SHP77 (cell line): Measurements from ENCODE around the gene PI4K2B.
"Not testable (repeated sequence)": the region's sequence is repeated elsewhere in the genome, so short reads cannot be mapped to it uniquely, and the experiment has no call there.

Experiments used
- DNase-seq, 2 experiments: peaks; one replicate each; lab custom pipeline; 2025; lab: John Stamatoyannopoulos, UW

The PI4K2B gene

GRCh38 chr4:25242195-25242594 is 8.4 kb downstream of the PI4K2B start:
- DNase-seq, result not testable (repeated sequence)

- no peak for DNase-seq
These were observed 11.3 kb downstream of the PI4K2B start for GRCh38 chr4:25245181-25245580.

- no peak for DNase-seq
These were observed 13.1 kb downstream of the PI4K2B start for GRCh38 chr4:25246680-25247611.

GRCh38 chr4:25248875-25249274 is 15.0 kb downstream of the PI4K2B start:
- DNase-seq, result not testable (repeated sequence)

GRCh38 chr4:25249494-25249893 is 15.7 kb downstream of the PI4K2B start:
- not testable (repeated sequence) for DNase-seq

GRCh38 chr4:25252230-25253070 is 18.6 kb downstream of the PI4K2B start:
- DNase-seq, result no peak

- no peak for DNase-seq
These were observed 19.2 kb downstream of the PI4K2B start for GRCh38 chr4:25253071-25253445.

GRCh38 chr4:25253786-25254185 is 20.0 kb downstream of the PI4K2B start:
- not testable (repeated sequence) for DNase-seq

DNA sequence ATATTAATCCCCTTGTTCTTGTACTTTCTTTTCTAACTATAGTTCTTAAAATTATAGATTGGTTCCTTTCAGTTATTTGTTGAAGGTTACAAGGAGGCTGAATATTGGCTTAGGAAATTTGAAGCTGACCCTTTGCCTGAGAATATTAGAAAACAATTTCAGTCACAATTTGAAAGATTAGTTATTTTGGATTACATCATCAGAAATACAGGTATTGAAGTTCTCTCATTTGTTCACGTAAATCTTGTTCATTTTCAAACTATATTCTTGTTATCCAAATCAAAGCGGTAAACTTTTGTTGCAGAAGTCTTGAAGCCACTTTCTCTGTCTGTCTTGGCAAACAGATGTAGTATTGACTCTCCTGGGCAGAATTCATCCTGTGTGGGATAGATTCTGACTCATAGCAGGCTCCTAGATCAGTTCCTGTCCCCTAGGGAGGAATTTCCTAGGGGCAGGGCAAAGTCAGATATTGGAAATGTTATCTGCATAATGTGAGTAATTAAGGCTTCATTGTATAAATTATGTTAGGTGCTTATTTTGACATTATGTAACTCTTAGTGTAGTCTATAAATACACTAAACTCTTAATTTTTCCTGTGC is 25.2 kb downstream of the PI4K2B start:
- no peak for DNase-seq

DNA sequence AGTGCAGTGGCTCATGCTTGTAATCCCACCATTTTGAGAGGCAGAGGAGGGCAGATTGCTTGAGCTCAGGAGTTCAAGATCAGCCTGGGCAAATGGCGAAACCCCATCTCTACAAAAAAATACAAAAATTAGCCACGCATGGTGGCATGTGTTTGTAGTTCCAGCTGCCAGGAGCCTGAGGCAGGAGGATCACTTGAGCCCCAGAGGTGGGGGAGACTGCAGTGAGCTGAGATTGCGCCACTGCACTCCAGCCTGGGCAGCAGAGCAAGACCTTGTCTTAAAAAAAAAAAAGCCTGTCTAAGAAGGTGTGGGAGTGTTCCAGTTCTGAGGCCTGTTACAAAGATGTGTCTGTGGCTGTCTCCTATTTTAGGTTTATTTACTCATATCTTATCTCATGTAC is 38.0 kb downstream of the PI4K2B start:
- DNase-seq, result no peak

- no peak for DNase-seq
These were observed 46.4 kb downstream of the PI4K2B start for GRCh38 chr4:25280210-25280609.

DNA sequence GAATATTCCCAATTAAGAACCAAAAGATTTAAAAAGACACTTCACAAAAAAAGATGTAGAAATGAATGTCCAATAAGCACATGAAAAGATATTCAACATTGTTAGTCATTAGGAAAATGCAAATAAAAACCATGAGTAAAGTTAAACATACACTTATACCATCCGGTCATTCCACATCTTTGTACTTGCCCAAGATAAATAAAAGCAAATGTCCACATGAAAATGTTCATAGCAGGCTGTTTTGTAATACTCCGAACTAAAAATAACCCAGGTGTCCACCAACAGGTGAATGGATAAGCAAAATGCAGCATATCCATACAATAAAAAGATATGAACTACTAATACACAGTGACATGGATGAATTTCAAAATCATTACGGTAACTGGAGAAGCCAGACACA is 50.1 kb downstream of the PI4K2B start:
- DNase-seq, result no peak

GRCh38 chr4:25284466-25284865 is 50.6 kb downstream of the PI4K2B start:
- no peak for DNase-seq

DNA sequence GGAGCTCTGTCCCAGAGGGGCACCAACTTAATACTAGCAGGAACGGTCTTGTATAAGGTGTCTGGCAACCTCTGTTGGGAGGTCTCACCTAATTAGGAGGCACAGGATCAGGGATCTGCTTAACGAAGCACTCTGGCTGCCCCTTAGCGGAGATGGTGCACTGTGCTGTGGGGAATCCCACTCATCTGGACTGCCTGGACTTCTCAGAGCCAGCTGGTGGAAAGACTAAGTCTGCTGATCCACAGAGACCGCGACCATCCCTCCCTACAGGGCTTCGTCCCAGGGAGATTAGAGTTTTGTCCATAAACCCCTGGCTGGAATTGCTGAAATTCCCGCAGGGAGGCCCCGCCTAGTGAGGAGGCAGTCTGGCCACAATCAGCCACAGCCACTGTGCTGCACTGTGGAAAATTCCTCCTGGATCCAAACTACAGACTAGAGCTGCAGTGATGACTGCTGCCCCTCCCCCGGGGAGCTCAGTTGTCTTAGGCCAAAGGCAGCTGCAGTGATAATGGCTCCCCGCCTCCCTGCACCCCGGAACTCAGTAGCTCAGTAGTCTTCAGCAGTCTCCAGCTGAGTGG is 56.7 kb downstream of the PI4K2B start:
- DNase-seq, result no peak

DNA sequence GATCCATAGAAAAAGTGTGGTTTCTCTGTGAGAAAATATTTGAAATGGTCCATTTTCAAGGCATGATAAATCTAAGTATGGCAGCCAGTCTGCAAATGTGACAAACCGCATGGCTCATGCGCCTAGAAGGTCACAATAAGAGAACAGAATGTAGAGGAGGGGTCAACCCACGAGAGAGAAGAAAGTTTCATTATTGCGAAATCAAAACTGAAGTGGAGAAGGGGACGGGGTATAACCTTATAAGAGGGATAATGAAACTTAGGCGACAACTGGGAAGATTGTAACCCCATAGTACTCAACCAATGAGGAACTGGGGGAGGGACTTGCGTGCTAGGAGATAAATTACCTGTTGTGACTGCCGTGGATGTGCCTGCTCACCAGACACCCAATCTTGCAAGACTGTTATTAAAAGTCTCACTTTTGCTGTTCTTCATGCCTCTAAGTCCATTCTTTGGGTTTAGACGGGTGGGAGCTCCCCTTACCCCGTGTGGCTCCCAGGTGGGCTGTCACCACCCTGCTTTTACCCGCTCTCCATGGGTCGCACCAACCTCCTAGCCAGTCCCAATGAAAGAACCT is 57.4 kb downstream of the PI4K2B start:
- DNase-seq, result no peak

GRCh38 chr4:25297528-25298242 is 63.9 kb downstream of the PI4K2B start:
- DNase-seq, result no peak

- DNase-seq, result no peak
These were observed 65.8 kb downstream of the PI4K2B start for GRCh38 chr4:25299476-25300203.

DNA sequence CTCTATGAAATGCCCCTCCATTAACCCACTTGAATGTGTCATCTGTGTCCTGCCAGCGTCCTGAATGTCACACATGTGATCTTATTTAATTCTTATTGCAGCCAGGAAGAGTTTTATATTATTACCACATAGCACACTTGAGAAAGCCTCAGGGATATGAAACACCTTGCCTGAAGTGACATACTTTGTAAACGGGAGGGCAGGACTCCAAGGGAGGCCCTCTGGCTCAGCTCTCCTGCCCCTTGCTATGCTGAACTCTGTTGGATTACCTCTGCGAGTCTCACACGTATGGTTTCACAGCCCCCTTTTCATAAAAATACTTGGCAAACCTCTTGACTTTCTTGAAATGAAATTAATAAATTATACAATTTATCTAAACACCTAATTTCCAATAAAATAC is 67.6 kb downstream of the PI4K2B start:
- no peak for DNase-seq

DNA sequence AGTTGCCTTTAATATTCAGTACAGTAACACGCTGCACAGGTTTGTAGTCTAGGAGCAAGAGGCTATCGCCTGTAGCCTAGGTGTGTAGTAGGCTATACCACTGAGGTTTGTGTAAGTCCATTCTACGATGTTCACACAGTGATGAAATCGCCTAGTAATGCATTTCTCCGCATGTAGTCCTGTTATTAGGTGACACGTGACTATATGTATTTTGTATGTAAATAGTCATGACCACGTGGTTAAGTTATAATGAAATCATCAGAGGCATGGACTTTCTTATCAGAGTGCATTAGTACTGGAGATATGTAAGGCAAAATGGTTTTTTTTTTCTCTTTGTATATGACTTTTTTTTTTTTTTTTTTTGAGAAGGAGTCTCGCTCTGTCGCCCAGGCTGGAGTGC is 68.8 kb downstream of the PI4K2B start:
- DNase-seq, result no peak

GRCh38 chr4:25303578-25303977 is 69.7 kb downstream of the PI4K2B start:
- no peak for DNase-seq
